Activated naive CD4-positive, alpha-beta T cell treated with anti-CD3 and anti-CD28 coated beads, Interleukin-2, amount 50 U/mL, for 24 hours (primary cell): Measurements from ENCODE around the gene ACBD6.

ENCODE experiments used
- H3K27ac Mint-ChIP-seq: one replicate; pipeline ENCODE4 v1.8.0; 2021; ENCODE audit warnings: mild to moderate bottlenecking, mixed read lengths
- H3K27me3 Mint-ChIP-seq: one replicate; pipeline ENCODE4 v1.8.0; 2021; ENCODE audit warnings: mixed read lengths
- H3K36me3 Mint-ChIP-seq: one replicate; pipeline ENCODE4 v1.8.0; 2021; ENCODE audit warnings: mixed read lengths
- H3K4me1 Mint-ChIP-seq: one replicate; pipeline ENCODE4 v1.8.0; 2021; ENCODE audit warnings: mixed read lengths
- H3K4me3 Mint-ChIP-seq: one replicate; pipeline ENCODE4 v1.8.0; 2021; ENCODE audit warnings: mild to moderate bottlenecking, mixed read lengths
- H3K9me3 Mint-ChIP-seq: one replicate; pipeline ENCODE4 v1.8.0; 2021; ENCODE audit warnings: mixed read lengths

ACBD6 gene

GRCh38 chr1:180384286-180385005 lies 117.9 kb downstream of the ACBD6 start:
- peaks cover 44% of the 10 kb centered on the region for H3K36me3 Mint-ChIP-seq

DNA sequence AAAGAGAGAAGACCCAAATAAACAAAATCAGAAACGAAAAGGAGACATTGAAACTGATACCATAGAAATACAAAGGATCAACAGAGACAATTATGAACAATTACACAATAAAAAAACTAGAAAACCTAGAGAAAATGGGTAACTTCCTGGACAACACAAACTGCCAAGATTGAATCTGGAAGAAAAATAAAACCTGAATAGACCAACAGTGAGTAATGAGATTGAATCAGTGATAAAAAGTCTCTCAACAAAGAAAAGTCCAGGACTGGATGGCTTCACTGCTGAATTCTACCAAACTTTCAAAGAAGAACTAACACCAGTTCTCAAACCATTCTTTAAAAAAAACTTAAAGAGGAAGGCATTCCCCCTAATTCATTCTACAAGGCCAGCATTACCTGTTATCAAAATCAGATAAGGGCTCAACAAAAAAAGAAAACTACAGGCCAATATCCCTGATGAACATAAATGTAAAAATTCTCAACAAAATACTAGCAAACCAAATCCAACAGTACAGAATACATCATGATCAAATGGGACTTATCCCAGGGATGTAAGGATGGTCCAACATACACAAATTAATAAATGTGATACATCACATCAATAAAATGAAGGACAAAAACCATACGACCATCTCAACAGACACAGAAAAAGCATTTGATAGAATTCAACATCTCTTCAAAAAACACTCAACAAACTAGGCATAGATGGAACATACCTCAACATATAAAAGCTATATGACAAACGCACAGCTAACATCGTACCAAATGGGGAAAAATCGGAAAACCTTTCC lies 119.9 kb downstream of the ACBD6 start:
- H3K27ac Mint-ChIP-seq = peak overlapping the region; percentile 31
- peaks cover 23% of the 10 kb centered on the region for H3K9me3 Mint-ChIP-seq
- H3K4me3 Mint-ChIP-seq = peak overlapping the region; percentile 31
- peaks cover 36% of the 10 kb centered on the region for H3K4me1 Mint-ChIP-seq
- peaks cover 46% of the 10 kb centered on the region for H3K36me3 Mint-ChIP-seq
- H3K27me3 Mint-ChIP-seq = no peaks in the 10 kb centered on the region

More at GRCh38 chr1:180384286-180385005, 117.9 kb downstream of the ACBD6 start:
- Mint-ChIP-seq H3K9me3 (peaks cover 23% of the 10 kb centered on the region), H3K4me3 (no peak overlapping the region), H3K27ac (no peak overlapping the region), H3K27me3 (no peaks in the 10 kb centered on the region), H3K4me1 (peaks cover 33% of the 10 kb centered on the region)

GRCh38 chr1:180381184-180381580 lies 121.2 kb downstream of the ACBD6 start:
- no peak overlapping the region for H3K27ac Mint-ChIP-seq
- no peak overlapping the region for H3K4me3 Mint-ChIP-seq
- H3K27me3 Mint-ChIP-seq = no peaks in the 10 kb centered on the region
- peaks cover 26% of the 10 kb centered on the region for H3K9me3 Mint-ChIP-seq
- peaks cover 47% of the 10 kb centered on the region for H3K36me3 Mint-ChIP-seq
- peaks cover 38% of the 10 kb centered on the region for H3K4me1 Mint-ChIP-seq

DNA sequence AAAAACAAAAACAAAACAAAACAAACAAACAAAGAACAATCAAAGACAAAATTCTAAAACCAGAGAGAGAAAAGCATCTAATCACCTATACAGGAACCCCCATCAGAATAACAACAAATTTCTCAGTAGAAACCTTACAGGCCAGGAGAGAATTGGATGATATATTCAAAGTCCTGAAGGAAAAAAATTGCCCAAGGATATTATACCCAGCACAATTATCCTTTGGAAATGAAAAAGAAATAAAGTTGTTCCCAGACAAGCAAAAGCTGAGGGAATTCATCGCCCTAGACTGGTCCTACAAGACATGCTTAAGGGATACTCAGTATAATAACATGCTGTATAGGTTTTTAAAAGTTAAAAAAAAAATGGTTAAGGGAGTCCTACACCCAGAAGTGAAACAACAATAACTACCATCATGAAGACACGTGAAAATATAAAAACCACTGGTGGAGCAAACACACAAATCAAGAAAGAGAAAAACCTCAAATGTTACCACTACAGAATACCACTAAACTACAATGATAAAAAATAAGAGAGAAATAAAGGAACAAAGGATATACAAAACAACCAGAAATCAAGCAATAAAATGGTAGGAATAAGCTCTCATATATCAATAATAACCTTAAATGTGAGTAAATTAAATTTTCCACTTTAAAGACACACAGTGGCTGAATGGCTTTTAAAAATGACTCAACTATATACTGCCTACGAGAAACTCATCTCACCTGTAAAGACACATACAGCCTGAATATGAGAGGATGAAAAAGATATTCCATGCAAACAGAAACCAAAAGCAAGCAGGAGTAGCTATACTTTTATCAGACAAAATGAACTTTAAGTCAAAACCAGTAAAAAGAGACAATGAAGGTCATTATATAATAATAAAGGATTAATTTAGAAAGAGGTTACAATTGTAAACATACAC lies 121.9 kb downstream of the ACBD6 start:
- peak overlapping the region; percentile 28 for H3K4me3 Mint-ChIP-seq
- peaks cover 48% of the 10 kb centered on the region for H3K36me3 Mint-ChIP-seq
- peak overlapping the region; percentile 44 for H3K27ac Mint-ChIP-seq
- no peaks in the 10 kb centered on the region for H3K27me3 Mint-ChIP-seq
- H3K4me1 Mint-ChIP-seq = peaks cover 44% of the 10 kb centered on the region
- peaks cover 29% of the 10 kb centered on the region for H3K9me3 Mint-ChIP-seq

GRCh38 chr1:180376800-180377199 lies 125.6 kb downstream of the ACBD6 start:
- H3K4me1 Mint-ChIP-seq = peaks cover 37% of the 10 kb centered on the region
- H3K36me3 Mint-ChIP-seq = peaks cover 26% of the 10 kb centered on the region
- H3K27me3 Mint-ChIP-seq = no peaks in the 10 kb centered on the region
- no peak overlapping the region for H3K27ac Mint-ChIP-seq
- peaks cover 6% of the 10 kb centered on the region for H3K9me3 Mint-ChIP-seq
- H3K4me3 Mint-ChIP-seq = no peak overlapping the region

GRCh38 chr1:180376253-180376652 lies 126.1 kb downstream of the ACBD6 start:
- H3K36me3 Mint-ChIP-seq = peaks cover 31% of the 10 kb centered on the region

GRCh38 chr1:180372728-180373127 lies 129.6 kb downstream of the ACBD6 start:
- Mint-ChIP-seq H3K4me3 (no peak overlapping the region), H3K9me3 (peaks cover 13% of the 10 kb centered on the region), H3K27me3 (no peaks in the 10 kb centered on the region), H3K36me3 (peaks cover 28% of the 10 kb centered on the region), H3K27ac (no peak overlapping the region), H3K4me1 (peaks cover 29% of the 10 kb centered on the region)

More at GRCh38 chr1:180376253-180376652, 126.1 kb downstream of the ACBD6 start:
- Mint-ChIP-seq H3K27me3 (no peaks in the 10 kb centered on the region), H3K4me1 (peaks cover 40% of the 10 kb centered on the region), H3K27ac (no peak overlapping the region), H3K4me3 (no peak overlapping the region), H3K9me3 (peaks cover 6% of the 10 kb centered on the region)

DNA sequence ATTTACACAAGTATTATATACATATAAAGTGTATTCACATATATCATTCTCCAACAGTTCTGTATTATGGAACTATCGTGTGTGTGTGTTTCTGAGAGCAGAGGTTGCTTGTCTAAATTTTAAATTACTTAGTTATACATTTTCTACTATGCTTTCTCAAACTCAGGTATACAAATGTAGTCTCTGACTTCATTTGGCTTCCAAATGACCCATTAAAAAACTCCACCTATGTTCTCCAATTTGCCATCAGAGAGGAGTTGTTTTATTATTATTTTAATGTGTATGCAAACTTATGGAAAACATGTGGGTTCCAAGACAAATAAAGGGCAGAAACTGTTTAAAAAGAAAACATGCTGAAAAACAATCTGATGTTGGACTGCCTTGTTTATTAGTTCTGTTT lies 131.8 kb downstream of the ACBD6 start:
- Mint-ChIP-seq H3K4me3 (no peak overlapping the region), H3K27me3 (no peaks in the 10 kb centered on the region), H3K9me3 (peaks cover 7% of the 10 kb centered on the region), H3K27ac (no peak overlapping the region), H3K4me1 (peaks cover 28% of the 10 kb centered on the region), H3K36me3 (peaks cover 22% of the 10 kb centered on the region)

DNA sequence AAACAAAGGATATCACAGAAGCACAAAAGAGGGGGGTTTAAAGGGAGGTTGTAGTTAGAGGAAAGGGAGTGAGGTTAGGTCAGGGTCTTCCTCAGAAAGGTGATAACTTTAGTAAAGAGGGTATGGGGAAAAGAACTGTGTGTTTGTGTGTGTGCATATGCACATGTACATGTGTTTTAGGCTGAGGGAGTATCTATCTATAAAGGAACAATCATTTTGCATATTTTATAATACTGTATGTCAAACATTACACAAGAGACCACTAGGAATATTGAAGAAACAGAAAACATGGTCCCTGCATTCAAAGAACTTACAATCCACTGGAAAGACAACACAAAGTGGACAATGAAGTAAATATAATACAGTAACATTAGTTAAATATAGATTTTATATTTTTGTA lies 132.2 kb downstream of the ACBD6 start:
- H3K36me3 Mint-ChIP-seq = peaks cover 22% of the 10 kb centered on the region
- H3K9me3 Mint-ChIP-seq = peaks cover 7% of the 10 kb centered on the region
- H3K4me3 Mint-ChIP-seq = no peak overlapping the region
- peaks cover 24% of the 10 kb centered on the region for H3K4me1 Mint-ChIP-seq
- no peak overlapping the region for H3K27ac Mint-ChIP-seq
- H3K27me3 Mint-ChIP-seq = no peaks in the 10 kb centered on the region

GRCh38 chr1:180369061-180369460 lies 133.3 kb downstream of the ACBD6 start:
- Mint-ChIP-seq H3K4me1 (peaks cover 24% of the 10 kb centered on the region), H3K9me3 (peaks cover 7% of the 10 kb centered on the region), H3K4me3 (no peak overlapping the region), H3K36me3 (peaks cover 20% of the 10 kb centered on the region), H3K27ac (no peak overlapping the region), H3K27me3 (no peaks in the 10 kb centered on the region)

DNA sequence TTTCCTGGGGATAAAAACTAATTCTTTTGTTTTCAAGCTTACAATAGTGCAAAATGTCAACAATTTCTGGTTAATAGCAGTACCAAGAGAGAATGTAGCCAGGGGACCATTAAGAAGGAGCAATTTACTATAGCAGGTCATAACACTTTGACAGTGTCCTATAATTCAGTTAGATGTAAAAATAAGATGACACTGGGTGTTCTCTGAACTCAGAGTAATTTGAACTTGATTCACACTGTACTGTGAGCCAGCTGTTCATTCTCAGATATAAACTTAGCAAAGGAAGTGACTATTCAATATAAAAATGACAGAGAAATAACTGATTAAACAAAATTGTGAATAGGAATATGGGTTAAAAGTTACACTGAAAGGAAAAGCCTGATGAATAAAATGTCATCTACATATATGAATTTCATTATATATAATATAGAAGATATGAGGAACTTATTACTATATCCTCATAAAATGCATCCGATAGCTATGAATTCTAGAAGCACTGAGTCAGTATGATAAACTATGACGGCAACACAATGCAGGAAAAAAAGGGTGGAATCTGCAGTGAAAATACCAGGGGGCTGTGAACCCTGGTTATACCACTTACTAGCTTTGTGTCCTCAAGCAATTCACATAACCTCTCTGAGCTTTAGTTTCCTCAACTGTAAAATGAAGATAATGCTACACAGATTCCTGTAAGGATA lies 135.9 kb downstream of the ACBD6 start:
- H3K36me3 Mint-ChIP-seq = peaks cover 16% of the 10 kb centered on the region
- no peak overlapping the region for H3K27ac Mint-ChIP-seq
- no peak overlapping the region for H3K4me3 Mint-ChIP-seq
- peaks cover 7% of the 10 kb centered on the region for H3K9me3 Mint-ChIP-seq
- H3K27me3 Mint-ChIP-seq = no peaks in the 10 kb centered on the region
- H3K4me1 Mint-ChIP-seq = peaks cover 20% of the 10 kb centered on the region

GRCh38 chr1:180365039-180365438 lies 137.3 kb downstream of the ACBD6 start:
- H3K4me3 Mint-ChIP-seq = no peak overlapping the region
- peaks cover 7% of the 10 kb centered on the region for H3K9me3 Mint-ChIP-seq
- H3K36me3 Mint-ChIP-seq = peaks cover 14% of the 10 kb centered on the region
- no peaks in the 10 kb centered on the region for H3K27me3 Mint-ChIP-seq
- peaks cover 14% of the 10 kb centered on the region for H3K4me1 Mint-ChIP-seq
- no peak overlapping the region for H3K27ac Mint-ChIP-seq

- H3K36me3 Mint-ChIP-seq = peaks cover 13% of the 10 kb centered on the region
- H3K9me3 Mint-ChIP-seq = peaks cover 6% of the 10 kb centered on the region
- H3K4me3 Mint-ChIP-seq = no peak overlapping the region
- H3K4me1 Mint-ChIP-seq = peaks cover 11% of the 10 kb centered on the region
- H3K27me3 Mint-ChIP-seq = no peaks in the 10 kb centered on the region
- H3K27ac Mint-ChIP-seq = no peak overlapping the region
Observed at GRCh38 chr1:180363246-180363995, 139.0 kb downstream of the ACBD6 start.

DNA sequence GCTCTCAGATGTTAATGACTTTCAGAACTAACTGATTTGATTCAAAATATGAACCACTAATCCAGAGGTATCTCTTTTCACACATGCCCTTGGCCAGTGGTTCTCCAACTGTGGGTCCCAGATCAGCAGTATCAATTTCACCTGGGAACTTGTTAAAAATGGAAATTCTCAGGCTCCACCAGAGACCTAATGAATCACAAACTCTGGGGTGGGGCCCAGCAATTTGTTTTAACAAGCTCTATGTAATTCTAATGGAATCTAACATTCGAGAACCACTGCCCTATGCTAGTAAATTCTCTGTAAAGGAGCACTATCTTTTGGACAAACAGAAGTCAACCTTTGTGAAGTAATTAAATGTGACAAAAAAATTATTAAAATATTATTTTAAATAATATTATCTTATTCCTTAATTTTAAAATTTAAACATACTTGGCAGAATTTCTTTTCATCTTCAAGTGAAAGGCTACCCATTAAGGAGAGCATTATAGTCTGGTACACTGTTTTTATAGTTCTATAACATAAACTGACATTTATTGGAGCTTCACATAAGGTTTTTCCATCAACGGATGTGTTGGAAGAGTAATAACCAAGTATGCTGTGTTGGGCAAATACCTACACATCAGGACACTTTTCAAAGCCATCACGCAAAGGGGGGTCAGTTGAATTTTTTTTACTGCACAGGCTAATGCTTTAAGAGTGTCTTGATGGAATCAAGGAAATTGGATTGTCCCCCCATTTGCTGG lies 141.9 kb downstream of the ACBD6 start:
- H3K9me3 Mint-ChIP-seq = no peaks in the 10 kb centered on the region

More for the DNA sequence above, 141.9 kb downstream of the ACBD6 start:
- no peak overlapping the region for H3K27ac Mint-ChIP-seq
- H3K4me1 Mint-ChIP-seq = peaks cover 12% of the 10 kb centered on the region
- no peak overlapping the region for H3K4me3 Mint-ChIP-seq
- peaks cover 3% of the 10 kb centered on the region for H3K36me3 Mint-ChIP-seq
- H3K27me3 Mint-ChIP-seq = no peaks in the 10 kb centered on the region
